ENCODE results near the gene TRABD2B.

The TRABD2B gene

GRCh38 chr1:47824716-47825115 is 172.5 kb downstream of the TRABD2B start:
- H3K4me3 ChIP-seq (ENCODE audit: low read depth, low read length) = no peak overlapping the region
- TF ChIP-seq, protein P1, sequence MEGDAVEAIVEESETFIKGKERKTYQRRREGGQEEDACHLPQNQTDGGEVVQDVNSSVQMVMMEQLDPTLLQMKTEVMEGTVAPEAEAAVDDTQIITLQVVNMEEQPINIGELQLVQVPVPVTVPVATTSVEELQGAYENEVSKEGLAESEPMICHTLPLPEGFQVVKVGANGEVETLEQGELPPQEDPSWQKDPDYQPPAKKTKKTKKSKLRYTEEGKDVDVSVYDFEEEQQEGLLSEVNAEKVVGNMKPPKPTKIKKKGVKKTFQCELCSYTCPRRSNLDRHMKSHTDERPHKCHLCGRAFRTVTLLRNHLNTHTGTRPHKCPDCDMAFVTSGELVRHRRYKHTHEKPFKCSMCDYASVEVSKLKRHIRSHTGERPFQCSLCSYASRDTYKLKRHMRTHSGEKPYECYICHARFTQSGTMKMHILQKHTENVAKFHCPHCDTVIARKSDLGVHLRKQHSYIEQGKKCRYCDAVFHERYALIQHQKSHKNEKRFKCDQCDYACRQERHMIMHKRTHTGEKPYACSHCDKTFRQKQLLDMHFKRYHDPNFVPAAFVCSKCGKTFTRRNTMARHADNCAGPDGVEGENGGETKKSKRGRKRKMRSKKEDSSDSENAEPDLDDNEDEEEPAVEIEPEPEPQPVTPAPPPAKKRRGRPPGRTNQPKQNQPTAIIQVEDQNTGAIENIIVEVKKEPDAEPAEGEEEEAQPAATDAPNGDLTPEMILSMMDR (IDR thresholded peaks at IDR 0.05; ENCODE audit: low read depth, low read length) = no peak
- in situ Hi-C loops (cut with HindIII; ENCODE audit: low sequenced_read_pairs) = no loop called here
- no peak for DNase-seq (ENCODE audit: low read depth, low spot score)

DNA sequence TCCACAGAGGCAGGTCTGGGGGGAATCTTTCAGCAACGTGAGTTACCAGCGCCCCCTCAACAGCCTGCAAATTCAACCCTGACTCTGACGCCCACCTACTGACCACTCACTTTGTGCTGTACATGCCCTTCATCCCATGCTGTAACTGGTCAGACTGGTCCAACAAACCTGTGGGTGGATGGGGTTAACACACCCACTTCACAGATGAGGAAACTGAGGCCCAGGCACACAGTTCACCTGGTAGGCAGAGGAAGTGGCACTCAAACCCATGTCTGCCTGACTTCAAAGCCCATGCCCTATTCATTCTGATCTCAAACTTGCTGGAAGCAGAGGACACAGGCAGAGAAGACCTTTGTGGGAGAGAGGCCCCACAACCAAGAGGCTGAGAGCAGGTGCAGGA is 172.9 kb downstream of the TRABD2B start:
- TF ChIP-seq, protein P1 (IDR thresholded peaks at IDR 0.05; ENCODE audit: low read depth, low read length) = no peak
- in situ Hi-C loops (cut with HindIII; ENCODE audit: low sequenced_read_pairs) = no loop called here
- no peak overlapping the region for H3K4me3 ChIP-seq (ENCODE audit: low read depth, low read length)
- no peak for DNase-seq (ENCODE audit: low read depth, low spot score)

- no peak overlapping the region for H3K4me3 ChIP-seq (ENCODE audit: low read depth, low read length)
- TF ChIP-seq, protein P1 (IDR thresholded peaks at IDR 0.05; ENCODE audit: low read depth, low read length) = no peak
- in situ Hi-C loops (cut with HindIII; ENCODE audit: low sequenced_read_pairs) = no loop called here
- DNase-seq (ENCODE audit: low read depth, low spot score) = no peak
Measured at GRCh38 chr1:47823040-47823808, 174.0 kb downstream of the TRABD2B start.

- in situ Hi-C loops (cut with HindIII; ENCODE audit: low sequenced_read_pairs) = no loop called here
- no peak overlapping the region for H3K4me3 ChIP-seq (ENCODE audit: low read depth, low read length)
- TF ChIP-seq, protein P1 (IDR thresholded peaks at IDR 0.05; ENCODE audit: low read depth, low read length) = no peak
- no peak for DNase-seq (ENCODE audit: low read depth, low spot score)
Measured at GRCh38 chr1:47821760-47822159, 175.4 kb downstream of the TRABD2B start.

DNA sequence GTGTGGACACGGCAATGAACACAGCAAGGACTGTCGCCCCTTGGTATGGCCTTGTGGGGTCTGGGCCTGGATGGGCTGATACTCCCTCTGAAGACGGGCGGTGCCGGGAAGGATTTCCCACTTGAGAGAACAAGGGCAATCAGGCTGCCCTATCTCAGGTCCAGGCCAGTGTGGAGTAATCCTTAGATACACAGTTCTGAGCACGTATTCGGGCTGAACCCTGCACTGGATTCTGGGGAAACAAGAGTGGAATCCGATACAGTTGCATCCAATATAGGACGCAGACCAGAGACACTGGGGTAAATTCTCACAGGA is 177.7 kb downstream of the TRABD2B start:
- H3K4me3 ChIP-seq (ENCODE audit: low read depth, low read length) = no peak overlapping the region
- DNase-seq (ENCODE audit: low read depth, low spot score) = no peak
- TF ChIP-seq, protein P1 (IDR thresholded peaks at IDR 0.05; ENCODE audit: low read depth, low read length) = no peak
- in situ Hi-C loops (cut with HindIII; ENCODE audit: low sequenced_read_pairs) = no loop called here

GRCh38 chr1:47818682-47819573 is 178.3 kb downstream of the TRABD2B start:
- TF ChIP-seq, protein P1 (IDR thresholded peaks at IDR 0.05; ENCODE audit: low read depth, low read length) = no peak

More at GRCh38 chr1:47818682-47819573, 178.3 kb downstream of the TRABD2B start:
- no peak overlapping the region for H3K4me3 ChIP-seq (ENCODE audit: low read depth, low read length)
- DNase-seq (ENCODE audit: low read depth, low spot score) = peak; percentile 33
- in situ Hi-C loops (cut with HindIII; ENCODE audit: low sequenced_read_pairs) = no loop called here

All from astrocyte of the spinal cord (primary cell).